SJCRH30 (cell line): ENCODE data around the gene DHRSX. TPM values are rescaled to one million over a fixed set of nuclear protein-coding genes. Genes with fewer than 3 reads are reported as not detected.
"Not testable (repeated sequence)": the region's sequence is repeated elsewhere in the genome, so short reads cannot be mapped to it uniquely, and the experiment has no call there.

Experiments
- DNase-seq, 2 experiments: peaks; one replicate each; pipeline ENCODE4 v3.0.0-alpha.2; 2015 to 2020
- H3K27ac ChIP-seq: fragments of 250-450 bp; sonication (Bioruptor Pico); 2 replicates; pipeline ENCODE4 v1.5.1; 2020; ENCODE audit warnings: mild to moderate bottlenecking, moderate library complexity
- H3K27me3 ChIP-seq: fragments of 250-450 bp; sonication (Bioruptor Pico); 2 replicates; pipeline ENCODE4 v1.5.1; 2020; ENCODE audit warnings: mild to moderate bottlenecking, moderate library complexity
- H3K36me3 ChIP-seq: fragments of 250-450 bp; sonication (Bioruptor Pico); 2 replicates; pipeline ENCODE4 v1.5.1; 2020; ENCODE audit warnings: mild to moderate bottlenecking, moderate library complexity
- H3K4me1 ChIP-seq: fragments of 250-450 bp; sonication (Bioruptor Pico); 2 replicates; pipeline ENCODE4 v1.5.1; 2020; ENCODE audit warnings: mild to moderate bottlenecking, moderate library complexity
- H3K4me3 ChIP-seq: fragments of 250-450 bp; sonication (Bioruptor Pico); 2 replicates; pipeline ENCODE4 v1.5.1; 2020; ENCODE audit warnings: mild to moderate bottlenecking, moderate library complexity
- H3K9me3 ChIP-seq: fragments of 250-450 bp; sonication (Bioruptor Pico); replicated peaks from 2 replicates; pipeline ENCODE4 v1.5.1; 2020; ENCODE audit warnings: mild to moderate bottlenecking, moderate library complexity
- total RNA-seq: library from RNA; depleted of rRNA; stranded (reverse); fragments of >200 nt; shearing (Covaris generic); gene quantifications from 2 replicates; pipeline ENCODE4 v1.2.3, GENCODE V29; 2014

The DHRSX gene
- total RNA-seq, 1 experiment from 2014 or later: 12.0 TPM

GRCh38 chrX:2387614-2388239 lies 113.0 kb downstream of the DHRSX start:
- Histone ChIP-seq H3K27me3 (no peaks in the 10 kb centered on the region), H3K9me3 (peaks cover 13% of the 10 kb centered on the region), H3K36me3 (peaks cover 6% of the 10 kb centered on the region), H3K27ac (no peak overlapping the region), H3K4me3 (no peak overlapping the region), H3K4me1 (no peaks in the 10 kb centered on the region)
- no peak for DNase-seq

GRCh38 chrX:2385224-2385623 lies 115.6 kb downstream of the DHRSX start:
- DNase-seq: peak; percentile 26 to 42
- peaks cover 6% of the 10 kb centered on the region for H3K9me3 ChIP-seq
- H3K4me3 ChIP-seq: no peak overlapping the region
- no peaks in the 10 kb centered on the region for H3K4me1 ChIP-seq
- H3K27ac ChIP-seq: no peak overlapping the region
- H3K27me3 ChIP-seq: no peaks in the 10 kb centered on the region
- H3K36me3 ChIP-seq: no peaks in the 10 kb centered on the region

- Histone ChIP-seq H3K4me3 (no peak overlapping the region), H3K9me3 (peaks cover 6% of the 10 kb centered on the region), H3K27me3 (no peaks in the 10 kb centered on the region), H3K4me1 (no peaks in the 10 kb centered on the region), H3K36me3 (no peaks in the 10 kb centered on the region), H3K27ac (no peak overlapping the region)
- DNase-seq: no peak
Measured at GRCh38 chrX:2384486-2384885, 116.3 kb downstream of the DHRSX start.

- no peak overlapping the region for H3K4me3 ChIP-seq
- H3K4me1 ChIP-seq: no peaks in the 10 kb centered on the region
- peaks cover 6% of the 10 kb centered on the region for H3K9me3 ChIP-seq
- no peaks in the 10 kb centered on the region for H3K36me3 ChIP-seq
- DNase-seq: no peak
- no peak overlapping the region for H3K27ac ChIP-seq
- H3K27me3 ChIP-seq: no peaks in the 10 kb centered on the region
Measured at GRCh38 chrX:2383735-2384134, 117.0 kb downstream of the DHRSX start.

- H3K4me3 ChIP-seq: no peak overlapping the region
- peaks cover 6% of the 10 kb centered on the region for H3K9me3 ChIP-seq
- DNase-seq: no peak
- H3K4me1 ChIP-seq: no peaks in the 10 kb centered on the region
- no peak overlapping the region for H3K27ac ChIP-seq
- no peaks in the 10 kb centered on the region for H3K36me3 ChIP-seq
- no peaks in the 10 kb centered on the region for H3K27me3 ChIP-seq
Measured at GRCh38 chrX:2383144-2383543, 117.6 kb downstream of the DHRSX start.

GRCh38 chrX:2382433-2383048 lies 118.2 kb downstream of the DHRSX start:
- not testable (repeated sequence) for H3K4me3 ChIP-seq, H3K27ac ChIP-seq, H3K27me3 ChIP-seq, H3K36me3 ChIP-seq, H3K9me3 ChIP-seq, H3K4me1 ChIP-seq, DNase-seq

- Histone ChIP-seq H3K4me1 (no peaks in the 10 kb centered on the region), H3K9me3 (no peaks in the 10 kb centered on the region), H3K36me3 (no peaks in the 10 kb centered on the region; the same call in 1 of the 2 replicates), H3K27me3 (no peaks in the 10 kb centered on the region), H3K27ac (no peak overlapping the region), H3K4me3 (no peak overlapping the region)
- DNase-seq: no peak
Measured at GRCh38 chrX:2376166-2376565, 124.6 kb downstream of the DHRSX start.

- Histone ChIP-seq H3K27ac (no peak overlapping the region), H3K9me3 (no peaks in the 10 kb centered on the region), H3K27me3 (no peaks in the 10 kb centered on the region), H3K4me1 (no peaks in the 10 kb centered on the region), H3K36me3 (no peaks in the 10 kb centered on the region; the same call in 1 of the 2 replicates), H3K4me3 (no peak overlapping the region)
- no peak for DNase-seq
Measured at GRCh38 chrX:2374086-2374485, 126.7 kb downstream of the DHRSX start.

GRCh38 chrX:2373615-2374014 lies 127.2 kb downstream of the DHRSX start:
- H3K27me3 ChIP-seq: no peaks in the 10 kb centered on the region
- no peak overlapping the region for H3K4me3 ChIP-seq
- no peak overlapping the region for H3K27ac ChIP-seq
- H3K9me3 ChIP-seq: no peaks in the 10 kb centered on the region
- H3K4me1 ChIP-seq: no peaks in the 10 kb centered on the region
- no peaks in the 10 kb centered on the region; the same call in 1 of the 2 replicates for H3K36me3 ChIP-seq
- no peak for DNase-seq

GRCh38 chrX:2371026-2371711 lies 129.6 kb downstream of the DHRSX start:
- H3K9me3 ChIP-seq: no peaks in the 10 kb centered on the region
- no peaks in the 10 kb centered on the region for H3K27me3 ChIP-seq
- H3K36me3 ChIP-seq: no peaks in the 10 kb centered on the region; the same call in 1 of the 2 replicates
- H3K4me1 ChIP-seq: no peaks in the 10 kb centered on the region
- no peak overlapping the region for H3K4me3 ChIP-seq
- H3K27ac ChIP-seq: no peak overlapping the region
- no peak for DNase-seq

GRCh38 chrX:2370456-2370855 lies 130.3 kb downstream of the DHRSX start:
- DNase-seq: no peak
- Histone ChIP-seq H3K9me3 (no peaks in the 10 kb centered on the region), H3K4me1 (no peaks in the 10 kb centered on the region), H3K27me3 (no peaks in the 10 kb centered on the region), H3K4me3 (no peak overlapping the region), H3K27ac (no peak overlapping the region), H3K36me3 (no peaks in the 10 kb centered on the region; the same call in 1 of the 2 replicates)

- H3K27me3 ChIP-seq: no peaks in the 10 kb centered on the region
- no peaks in the 10 kb centered on the region for H3K9me3 ChIP-seq
- no peak overlapping the region for H3K27ac ChIP-seq
- H3K36me3 ChIP-seq: no peaks in the 10 kb centered on the region; the same call in 1 of the 2 replicates
- H3K4me1 ChIP-seq: no peaks in the 10 kb centered on the region
- DNase-seq: no peak
- H3K4me3 ChIP-seq: no peak overlapping the region
Measured at GRCh38 chrX:2369206-2369605, 131.6 kb downstream of the DHRSX start.

GRCh38 chrX:2360731-2361130 lies 140.0 kb downstream of the DHRSX start:
- DNase-seq: no peak

GRCh38 chrX:2359522-2359921 lies 141.3 kb downstream of the DHRSX start:
- not testable (repeated sequence) for H3K9me3 ChIP-seq, H3K4me3 ChIP-seq, H3K4me1 ChIP-seq, H3K36me3 ChIP-seq, H3K27ac ChIP-seq, DNase-seq, H3K27me3 ChIP-seq

More at GRCh38 chrX:2360731-2361130, 140.0 kb downstream of the DHRSX start:
- H3K27ac ChIP-seq: no peak overlapping the region
- no peaks in the 10 kb centered on the region for H3K36me3 ChIP-seq
- no peaks in the 10 kb centered on the region for H3K27me3 ChIP-seq
- H3K4me3 ChIP-seq: no peak overlapping the region
- 0 out of 2 replicates have a peak, but pooled peaks cover 3% of the 10 kb centered on the region for H3K4me1 ChIP-seq
- H3K9me3 ChIP-seq: no peaks in the 10 kb centered on the region
